ENCODE measurements around the gene HOXD3.

HOXD3 gene

GRCh38 chr2:176114120-176114929, 42.8 kb upstream of the HOXD3 start:
- H3K4me2 ChIP-seq (ENCODE audit: low read length), result no peak overlapping the region
- no peaks in the 10 kb centered on the region for H3K79me2 ChIP-seq
- no peaks in the 10 kb centered on the region for H3K9me3 ChIP-seq (ENCODE audit: control insufficient read depth, low read length)
- H3K9ac ChIP-seq, result no peak overlapping the region
- no peak overlapping the region for H2AFZ ChIP-seq
- H3K4me3 ChIP-seq (ENCODE audit: low read depth, low read length), result no peak overlapping the region
- H3K36me3 ChIP-seq (ENCODE audit: control insufficient read depth, insufficient read depth, low read length), result no peaks in the 10 kb centered on the region
- H3K27me3 ChIP-seq (ENCODE audit: control insufficient read depth, insufficient read depth, low read length), result peaks cover 42% of the 10 kb centered on the region
- H3K27ac ChIP-seq, result no peak overlapping the region
- no peaks in the 10 kb centered on the region for H3K4me1 ChIP-seq
- no peak for TF ChIP-seq CTCF (IDR thresholded peaks at IDR 0.05)

DNA sequence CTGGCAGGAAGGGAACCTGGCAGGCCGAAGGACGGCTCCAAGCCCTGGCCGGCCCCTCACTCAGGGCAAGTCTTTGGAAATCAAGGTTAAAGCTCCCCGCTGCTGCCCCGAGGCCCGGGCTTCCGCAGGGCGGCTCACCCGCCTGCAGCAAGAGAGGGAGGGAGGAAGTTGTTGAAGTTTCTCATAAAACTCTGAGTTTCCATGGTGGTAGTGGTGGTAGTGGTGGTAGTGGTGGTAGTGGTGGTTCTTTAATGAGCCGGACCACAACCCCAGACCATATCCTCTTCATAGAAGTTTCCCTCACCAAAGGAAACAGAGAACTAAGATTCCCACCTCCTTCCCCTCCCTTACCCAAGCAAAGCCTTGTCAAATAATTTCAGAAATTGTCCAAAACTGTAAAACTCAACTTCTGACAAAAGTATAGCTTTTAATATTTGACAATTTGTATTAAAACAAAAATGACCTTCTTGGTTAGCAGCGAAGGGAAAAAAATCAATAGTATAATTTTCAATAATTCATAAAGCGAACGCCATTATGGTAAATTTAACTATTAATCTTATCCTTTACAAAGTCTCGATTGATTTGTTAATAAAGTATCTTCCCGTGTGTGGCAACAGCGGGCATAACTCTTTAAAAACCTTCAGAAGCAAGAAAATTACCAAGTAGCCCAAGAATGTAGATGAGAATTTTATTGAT, 42.0 kb upstream of the HOXD3 start:
- no peaks in the 10 kb centered on the region for H3K36me3 ChIP-seq (ENCODE audit: control insufficient read depth, insufficient read depth, low read length)
- H3K4me1 ChIP-seq, result no peaks in the 10 kb centered on the region
- H3K79me2 ChIP-seq, result no peaks in the 10 kb centered on the region
- H3K9me3 ChIP-seq (ENCODE audit: control insufficient read depth, low read length), result no peaks in the 10 kb centered on the region
- no peak overlapping the region for H3K27ac ChIP-seq
- TF ChIP-seq CTCF (IDR thresholded peaks at IDR 0.05), result no peak
- H3K9ac ChIP-seq, result no peak overlapping the region
- H3K4me2 ChIP-seq (ENCODE audit: low read length), result no peak overlapping the region
- H2AFZ ChIP-seq, result no peak overlapping the region
- H3K4me3 ChIP-seq (ENCODE audit: low read depth, low read length), result no peak overlapping the region
- H3K27me3 ChIP-seq (ENCODE audit: control insufficient read depth, insufficient read depth, low read length), result peaks cover 37% of the 10 kb centered on the region

DNA sequence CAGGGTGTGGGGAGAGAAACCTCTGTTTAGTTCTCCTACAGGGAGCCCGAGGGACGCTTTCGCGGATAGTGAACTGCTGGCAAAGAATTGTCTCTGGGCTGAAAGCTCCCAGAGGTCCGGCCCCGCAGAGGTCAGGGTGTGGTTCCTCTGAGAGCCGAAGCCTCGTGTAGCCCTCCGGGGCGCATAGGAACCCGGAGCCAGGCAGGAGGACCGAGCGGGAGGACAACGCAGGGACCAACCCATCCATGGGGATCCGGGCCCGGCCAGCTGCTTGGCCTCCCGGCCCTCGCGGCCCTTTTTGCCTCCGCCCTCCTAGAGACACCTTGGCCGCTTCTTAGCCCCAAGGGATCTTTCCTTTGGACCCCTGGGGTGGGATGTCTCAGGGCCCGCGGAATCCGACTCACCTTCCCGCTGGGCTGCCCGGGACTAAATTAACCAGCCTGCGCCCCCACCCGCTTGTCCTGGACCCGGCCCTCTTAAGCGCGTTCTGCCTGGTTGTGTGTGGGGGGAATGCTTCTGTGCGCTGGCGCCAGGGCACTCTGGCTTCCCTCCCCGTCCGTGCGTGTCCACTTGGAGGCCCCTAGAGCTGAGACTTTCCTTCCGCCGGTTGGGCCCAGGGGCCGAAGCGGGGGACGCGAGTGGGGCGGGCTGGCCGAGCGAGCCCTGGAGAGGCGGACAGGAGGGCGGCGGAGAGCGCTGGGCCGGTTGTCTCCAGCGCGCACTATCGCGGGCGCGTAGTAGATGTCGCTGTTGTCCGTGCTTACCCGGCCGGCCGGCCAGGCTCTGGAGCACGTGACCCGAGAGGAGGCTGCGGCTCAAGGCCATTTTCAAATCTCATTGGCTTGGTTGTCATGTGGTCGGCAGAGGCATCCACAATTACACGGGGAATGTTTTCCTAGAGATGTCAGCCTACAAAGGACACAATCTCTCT, 41.0 kb upstream of the HOXD3 start, which contains the start of gene HOXD10:
Gene HOXD10 (plus strand): TSS at position 896 of the 931 bp plus-strand sequence. CDS start 56 bp downstream, outside the sequence.
- Histone ChIP-seq H3K4me2 (ENCODE audit: low read length) (no peak within 1 kb of the TSS), H3K79me2 (no peaks in the 10 kb centered on the region), H3K27ac (no peak within 1 kb of the TSS), H3K4me3 (ENCODE audit: low read depth, low read length) (no peak within 1 kb of the TSS), H3K36me3 (ENCODE audit: control insufficient read depth, insufficient read depth, low read length) (no peaks in the 10 kb centered on the region), H3K9me3 (ENCODE audit: control insufficient read depth, low read length) (no peaks in the 10 kb centered on the region), H3K27me3 (ENCODE audit: control insufficient read depth, insufficient read depth, low read length) (peaks cover 34% of the 10 kb centered on the region), H3K4me1 (no peaks in the 10 kb centered on the region), H2AFZ (no peak within 1 kb of the TSS), H3K9ac (no peak within 1 kb of the TSS)
- TF ChIP-seq CTCF (IDR thresholded peaks at IDR 0.05), result no peak

DNA sequence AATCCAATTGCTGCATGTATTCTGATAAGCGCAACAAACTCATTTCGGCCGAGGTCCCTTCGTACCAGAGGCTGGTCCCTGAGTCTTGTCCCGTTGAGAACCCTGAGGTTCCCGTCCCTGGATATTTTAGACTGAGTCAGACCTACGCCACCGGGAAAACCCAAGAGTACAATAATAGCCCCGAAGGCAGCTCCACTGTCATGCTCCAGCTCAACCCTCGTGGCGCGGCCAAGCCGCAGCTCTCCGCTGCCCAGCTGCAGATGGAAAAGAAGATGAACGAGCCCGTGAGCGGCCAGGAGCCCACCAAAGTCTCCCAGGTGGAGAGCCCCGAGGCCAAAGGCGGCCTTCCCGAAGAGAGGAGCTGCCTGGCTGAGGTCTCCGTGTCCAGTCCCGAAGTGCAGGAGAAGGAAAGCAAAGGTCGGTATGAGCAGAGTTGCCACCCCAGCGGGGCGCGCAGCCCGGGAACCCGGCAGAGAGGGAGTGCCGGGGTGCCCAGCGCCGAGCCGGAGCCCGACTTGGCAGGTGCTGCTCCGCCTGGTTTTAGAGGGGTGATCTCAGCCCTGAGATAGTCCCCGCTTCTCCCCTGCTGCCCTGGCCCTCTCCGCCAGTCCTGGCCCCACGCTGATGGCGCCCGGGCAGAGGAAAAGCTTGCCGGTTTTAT, 39.8 kb upstream of the HOXD3 start:
- TF ChIP-seq CTCF (IDR thresholded peaks at IDR 0.05), result no peak
- Histone ChIP-seq H3K79me2 (no peaks in the 10 kb centered on the region), H3K36me3 (ENCODE audit: control insufficient read depth, insufficient read depth, low read length) (no peaks in the 10 kb centered on the region), H3K4me2 (ENCODE audit: low read length) (no peak overlapping the region), H3K27ac (no peak overlapping the region), H3K4me1 (no peaks in the 10 kb centered on the region), H3K9ac (no peak overlapping the region), H3K9me3 (ENCODE audit: control insufficient read depth, low read length) (no peaks in the 10 kb centered on the region), H3K4me3 (ENCODE audit: low read depth, low read length) (no peak overlapping the region), H2AFZ (no peak overlapping the region), H3K27me3 (ENCODE audit: control insufficient read depth, insufficient read depth, low read length) (peaks cover 35% of the 10 kb centered on the region)
